NOMO-1 treated with DMSO at 0.1 percent for 48 hours (cell line): Measurements from ENCODE around the gene PTPRD.

Source experiments
- DNase-seq: peaks from one replicate; lab custom pipeline; 2025; ENCODE audit not compliant: unreplicated experiment; lab: John Stamatoyannopoulos, UW

PTPRD gene

GRCh38 chr9:8637626-8638025, 1975.2 kb downstream of the PTPRD start:
- DNase-seq, result no peak

DNA sequence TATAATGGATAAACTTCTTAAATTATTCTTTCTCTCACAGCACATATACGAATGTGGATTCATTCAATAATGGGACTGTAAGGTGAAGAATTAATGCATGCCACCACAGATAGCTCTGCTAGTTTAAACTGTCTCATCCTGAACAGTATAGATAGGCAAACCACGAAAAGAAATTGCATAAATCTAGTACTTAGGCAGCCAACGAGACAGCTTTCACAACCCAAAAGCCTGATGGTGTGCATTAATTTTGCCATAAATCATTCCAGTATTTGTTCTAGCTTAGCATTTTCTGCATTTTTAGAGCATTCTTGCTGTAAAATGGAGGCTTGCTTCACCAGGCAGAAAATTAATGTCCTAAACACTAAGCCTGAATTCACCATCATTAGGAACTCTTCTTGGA, 1979.0 kb downstream of the PTPRD start:
- peak; percentile 35 for DNase-seq

- no peak for DNase-seq
Measured at GRCh38 chr9:8632493-8632892, 1980.3 kb downstream of the PTPRD start.

- no peak for DNase-seq
Measured at GRCh38 chr9:8628791-8629190, 1984.0 kb downstream of the PTPRD start.

DNA sequence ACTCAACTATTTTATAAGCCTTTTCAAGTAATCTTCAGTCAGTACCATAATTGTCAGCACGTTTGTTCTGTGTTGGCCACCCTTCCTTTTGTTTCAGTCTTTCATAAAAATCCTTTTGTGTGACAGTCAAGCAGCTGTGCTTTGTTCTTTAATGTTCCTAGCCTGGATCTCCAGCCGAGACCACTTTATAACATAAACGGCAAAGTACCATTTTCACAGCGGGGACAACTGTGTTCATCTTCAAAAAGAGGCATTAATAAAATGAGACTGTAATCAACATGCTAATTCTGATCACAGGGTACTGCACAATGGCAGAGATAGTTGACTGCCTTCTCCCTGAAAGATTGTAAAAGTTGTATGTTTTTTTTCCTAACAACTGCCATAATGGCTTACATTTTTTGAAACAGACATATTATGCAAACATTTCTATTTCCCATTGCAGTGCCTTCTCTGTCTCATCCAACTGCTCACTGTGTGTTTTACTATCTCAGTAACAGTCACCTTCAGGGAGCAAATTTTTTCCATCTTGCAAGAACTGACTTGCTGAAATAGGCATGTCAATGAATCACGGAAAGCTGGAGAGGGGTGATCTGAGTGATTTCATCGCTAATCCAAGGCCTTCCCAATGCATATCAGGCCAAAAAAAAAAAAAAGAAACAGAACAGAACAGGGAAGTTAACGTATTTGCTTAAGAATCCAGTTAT, 1984.7 kb downstream of the PTPRD start:
- DNase-seq, result no peak

DNA sequence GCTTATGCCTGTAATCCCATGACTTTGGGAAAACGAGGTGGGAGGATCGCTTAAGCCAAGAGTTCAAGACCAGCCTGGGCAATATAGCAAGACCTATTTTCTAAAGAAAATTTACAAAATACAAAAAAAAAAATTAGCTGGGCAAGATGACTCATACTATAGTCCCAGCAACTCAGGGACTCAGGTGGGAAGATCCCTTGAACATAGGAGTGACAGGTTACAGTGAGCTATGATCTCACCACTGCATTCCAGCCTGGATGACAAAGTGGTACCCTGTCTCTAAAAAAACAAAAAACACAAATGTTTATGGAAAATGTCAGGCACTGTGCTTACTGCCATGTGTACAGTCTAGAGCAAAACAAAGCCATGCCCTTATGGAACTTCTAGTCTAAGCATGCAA, 1989.9 kb downstream of the PTPRD start:
- DNase-seq, result no peak

- no peak for DNase-seq
Measured at GRCh38 chr9:8622222-8622802, 1990.5 kb downstream of the PTPRD start.

DNA sequence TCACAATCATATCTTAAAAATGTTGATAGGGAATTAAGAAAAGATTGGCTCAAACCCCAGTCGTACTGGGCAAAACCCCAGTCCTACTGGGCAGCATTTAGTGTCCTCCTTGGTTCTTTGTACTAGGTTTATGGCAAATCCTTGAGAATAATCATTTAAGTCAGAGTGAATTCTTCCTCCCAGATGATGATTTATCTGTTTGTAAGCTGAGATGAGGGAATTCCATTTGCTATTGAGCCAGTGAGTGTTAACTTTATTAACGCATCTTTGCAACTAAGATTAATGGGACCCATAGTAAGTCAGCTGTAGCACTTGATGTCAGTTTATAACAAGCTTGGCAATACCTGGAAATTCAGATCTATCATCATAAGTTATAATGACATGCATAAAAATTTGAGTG, 1991.4 kb downstream of the PTPRD start:
- no peak for DNase-seq

GRCh38 chr9:8616414-8616813, 1996.4 kb downstream of the PTPRD start:
- DNase-seq, result no peak

DNA sequence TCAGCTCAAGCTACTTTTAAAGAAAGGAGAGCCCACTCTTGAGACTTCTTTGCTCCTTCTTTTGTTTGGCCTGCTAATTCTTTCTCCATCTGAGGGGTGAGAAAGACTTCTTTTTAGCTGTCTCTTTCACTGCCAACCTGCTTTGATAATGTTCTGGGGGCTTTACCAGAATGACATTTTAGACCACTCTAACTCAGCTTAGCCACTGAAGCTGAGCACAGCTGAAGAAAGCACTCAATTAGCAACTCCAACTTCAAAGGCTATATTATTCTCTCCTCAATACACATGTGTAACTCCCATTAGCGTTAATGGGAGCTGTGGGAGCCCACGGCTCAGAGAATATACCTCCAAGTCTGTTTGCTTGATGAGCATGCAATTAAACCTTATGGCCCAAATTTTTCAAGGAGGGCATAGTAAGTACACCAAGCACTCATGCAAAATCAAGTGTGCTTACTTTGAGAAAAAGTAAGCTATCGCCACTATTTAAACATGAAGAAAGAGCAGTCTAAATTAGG, 1997.8 kb downstream of the PTPRD start:
- no peak for DNase-seq

DNA sequence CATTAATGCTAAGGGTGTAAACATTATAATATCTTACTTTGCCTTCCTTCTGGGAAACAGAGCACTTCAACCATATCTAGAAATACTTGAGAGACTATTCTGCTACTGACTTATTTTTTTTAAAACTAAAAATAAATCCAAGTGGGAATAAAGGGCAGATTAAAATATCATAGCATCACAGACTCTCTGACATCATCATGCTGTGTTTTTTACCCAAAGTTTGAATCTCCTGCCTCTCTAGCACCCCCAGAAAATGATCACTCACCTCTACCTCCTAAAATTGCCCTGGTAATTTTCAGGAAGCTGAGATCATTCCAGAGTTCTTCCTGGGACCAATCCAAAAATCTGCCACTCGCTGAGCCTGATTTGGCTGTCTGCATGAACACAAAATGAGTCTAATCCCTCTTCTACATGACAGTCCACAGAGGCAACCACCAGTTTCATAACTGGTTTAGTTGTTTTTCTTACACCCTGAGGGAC, 1999.4 kb downstream of the PTPRD start:
- no peak for DNase-seq

DNA sequence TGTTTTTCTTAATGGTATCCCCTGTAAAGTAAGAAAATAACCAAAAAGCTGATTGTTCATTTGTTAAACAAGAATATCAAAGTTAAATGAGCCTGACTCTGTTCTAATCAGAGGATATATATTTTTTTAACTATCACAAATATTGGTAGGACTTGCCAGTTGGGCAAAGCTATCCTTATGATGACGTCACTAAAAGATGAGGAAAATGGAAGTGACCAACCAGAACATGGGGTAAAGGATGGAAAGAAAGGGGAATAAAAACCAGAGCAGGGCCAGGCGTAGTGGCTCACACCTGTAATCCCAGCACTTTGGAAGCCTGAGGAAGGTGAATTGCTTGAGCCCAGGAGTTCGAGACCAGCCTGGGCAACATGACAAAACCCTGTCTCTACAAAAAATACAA, 2001.6 kb downstream of the PTPRD start:
- no peak for DNase-seq

DNA sequence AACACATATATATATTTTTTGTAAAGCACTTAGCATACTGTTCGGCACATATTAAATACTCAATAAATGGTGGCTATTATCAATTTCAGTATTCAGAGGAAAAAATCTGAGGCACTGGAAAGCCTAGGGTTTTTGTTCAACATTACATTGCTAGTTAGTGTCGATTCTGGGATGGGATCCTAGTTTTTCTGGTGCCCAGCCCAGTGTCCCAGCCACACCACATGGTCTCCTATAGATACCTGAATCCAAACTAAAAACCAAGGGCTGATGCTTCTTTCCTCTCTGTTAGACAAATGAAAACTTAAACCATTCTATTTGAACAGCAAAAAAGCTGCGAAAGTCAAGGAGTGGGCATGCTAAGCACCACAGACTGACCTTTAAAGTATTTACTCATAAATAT, 2002.5 kb downstream of the PTPRD start:
- DNase-seq, result no peak

- DNase-seq, result no peak
Measured at GRCh38 chr9:8605096-8605495, 2007.7 kb downstream of the PTPRD start.

DNA sequence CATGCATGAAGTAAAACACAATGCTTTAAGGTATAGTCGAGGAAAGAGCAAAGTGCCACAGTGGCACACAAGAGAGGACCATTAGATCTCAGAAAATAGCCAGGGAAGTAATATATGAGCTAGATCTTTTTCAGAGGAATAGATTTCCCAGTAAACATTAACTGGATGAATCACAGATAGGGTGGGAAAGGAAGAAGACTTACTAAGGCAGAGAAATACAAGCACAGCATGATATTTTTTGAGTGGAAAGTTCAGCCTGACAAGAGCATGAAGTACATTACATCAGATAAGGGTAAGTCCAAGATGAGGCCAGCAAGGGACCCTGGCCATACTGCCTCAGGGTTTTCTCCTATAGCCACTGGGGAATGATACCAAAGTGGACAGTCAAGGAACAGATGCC, 2008.6 kb downstream of the PTPRD start:
- no peak for DNase-seq

- DNase-seq, result no peak
Measured at GRCh38 chr9:8600914-8601680, 2011.7 kb downstream of the PTPRD start.

DNA sequence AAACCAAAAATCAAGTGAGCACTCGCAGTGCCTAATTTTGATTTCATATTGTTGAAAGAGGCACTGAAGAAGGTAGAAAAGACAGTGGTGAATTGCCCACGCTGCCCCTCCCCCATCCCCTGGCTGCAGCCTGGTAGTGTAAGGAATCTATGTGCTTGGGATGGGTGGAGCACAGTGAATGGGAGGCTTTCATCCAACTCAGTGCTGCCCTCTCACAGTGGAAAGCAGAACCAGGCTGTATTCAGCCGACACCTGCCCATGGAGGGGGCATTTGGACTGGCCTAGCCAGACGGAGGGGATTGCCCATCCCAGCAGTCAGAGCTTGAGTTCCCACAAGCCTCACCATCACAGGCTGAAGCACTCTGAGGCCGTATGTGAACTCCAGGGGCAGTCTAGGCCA, 2012.9 kb downstream of the PTPRD start:
- no peak for DNase-seq

- no peak for DNase-seq
Measured at GRCh38 chr9:8589476-8589875, 2023.3 kb downstream of the PTPRD start.

- DNase-seq, result no peak
Measured at GRCh38 chr9:8585036-8585435, 2027.8 kb downstream of the PTPRD start.

- DNase-seq, result no peak
Measured at GRCh38 chr9:8579661-8580060, 2033.1 kb downstream of the PTPRD start.

- no peak for DNase-seq
Measured at GRCh38 chr9:8576741-8577140, 2036.1 kb downstream of the PTPRD start.

GRCh38 chr9:8574846-8575245, 2038.0 kb downstream of the PTPRD start:
- no peak for DNase-seq
